ENCODE data around the gene PTTG2. TPM values are rescaled to one million over a fixed set of nuclear protein-coding genes. Genes with fewer than 3 reads are reported as not detected.

The PTTG2 gene
- total RNA-seq, 4 donors from 2014 or later, result 0.71 to 5.8 (median 1.5) TPM

DNA sequence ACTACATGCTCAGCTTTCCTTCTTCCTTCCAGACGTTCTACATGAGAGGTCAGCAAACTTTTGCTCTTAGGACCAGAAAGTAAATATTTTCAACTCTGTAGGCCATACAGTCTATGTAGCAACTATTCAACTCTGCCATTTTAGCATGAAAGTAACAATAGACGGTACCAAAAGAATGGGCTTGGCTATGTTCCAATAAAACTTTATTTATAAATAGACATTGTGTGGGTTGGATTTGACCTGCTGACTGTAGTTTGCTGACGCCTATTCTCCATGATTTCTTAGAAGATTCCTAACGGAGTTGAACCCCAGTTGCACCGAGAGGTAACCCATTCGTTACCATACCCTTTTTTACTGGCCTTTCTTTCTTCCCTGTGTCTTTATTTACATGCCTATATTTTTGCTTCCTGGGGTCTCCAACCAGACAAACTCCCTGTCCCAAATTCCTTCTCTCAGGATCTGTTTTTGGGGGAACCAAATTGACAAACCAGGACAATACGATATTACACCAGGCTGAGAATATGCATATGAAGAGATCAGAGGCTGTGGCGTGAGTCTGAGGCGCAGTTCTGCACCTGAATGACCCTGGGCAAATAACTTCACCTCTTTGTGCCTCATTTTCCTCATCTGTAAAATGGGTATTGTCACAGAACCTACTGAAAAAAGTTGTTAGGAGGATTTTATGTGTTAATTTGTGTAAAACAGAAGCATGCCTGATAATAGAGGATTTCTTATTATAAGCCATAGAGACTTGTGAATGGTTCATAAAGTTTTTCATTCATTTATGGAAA is 10.4 kb upstream of the PTTG2 start:
- DNase-seq (ENCODE audit: extremely low spot score), result no peak
- 73% methylated on average over 9 of the region's 9 CpGs for WGBS
- Histone ChIP-seq H3K36me3 (peaks cover 0 to 8% (median 2%) of the 10 kb centered on the region in 4 donors), H3K4me3 (no peak overlapping the region), H3K9me3 (no peaks in the 10 kb centered on the region), H3K4me1 (peaks cover 10 to 23% (median 18%) of the 10 kb centered on the region in 4 donors), H3K27me3 (no peaks in the 10 kb centered on the region), H3K27ac (replicated peaks in 1 of 4) (no peak overlapping the region)
- no peak for TF ChIP-seq POLR2A (IDR thresholded peaks at IDR 0.05; ENCODE audit: low read depth)
- no peak for TF ChIP-seq EP300 (IDR thresholded peaks at IDR 0.05)
- TF ChIP-seq POLR2AphosphoS5 (IDR thresholded peaks at IDR 0.05), result no peak
- no peak for TF ChIP-seq CTCF (IDR thresholded peaks at IDR 0.05)
- intact Hi-C loops (cut with DNase I), result no loop called here

- Histone ChIP-seq H3K27ac (replicated peaks in 1 of 4) (no peak overlapping the region), H3K4me1 (peaks cover 0 to 10% (median 3%) of the 10 kb centered on the region in 4 donors), H3K4me3 (no peak overlapping the region), H3K27me3 (no peaks in the 10 kb centered on the region), H3K36me3 (peaks cover 0 to 8% (median 2%) of the 10 kb centered on the region in 4 donors), H3K9me3 (no peaks in the 10 kb centered on the region)
- DNase-seq (ENCODE audit: extremely low spot score), result no peak
- TF ChIP-seq EP300 (IDR thresholded peaks at IDR 0.05), result no peak
- TF ChIP-seq POLR2AphosphoS5 (IDR thresholded peaks at IDR 0.05), result no peak
- no peak for TF ChIP-seq POLR2A (IDR thresholded peaks at IDR 0.05; ENCODE audit: low read depth)
- TF ChIP-seq CTCF (IDR thresholded peaks at IDR 0.05), result no peak
- intact Hi-C loops (cut with DNase I), result no loop called here
- 87% methylated on average over 10 of the region's 10 CpGs for WGBS
These were observed 8.5 kb upstream of the PTTG2 start for GRCh38 chr4:37951461-37952352.

- Histone ChIP-seq H3K27ac (replicated peaks in 1 of 4) (no peak overlapping the region), H3K4me3 (no peak overlapping the region), H3K9me3 (no peaks in the 10 kb centered on the region), H3K27me3 (no peaks in the 10 kb centered on the region), H3K36me3 (peaks cover 0 to 8% (median 2%) of the 10 kb centered on the region in 4 donors), H3K4me1 (peaks cover 0 to 18% (median 9%) of the 10 kb centered on the region in 4 donors)
- no peak for DNase-seq (ENCODE audit: extremely low spot score)
- intact Hi-C loops (cut with DNase I), result no loop called here
- 19% methylated on average over 1 of the region's 1 CpG for WGBS
- TF ChIP-seq POLR2A (IDR thresholded peaks at IDR 0.05; ENCODE audit: low read depth) (no peak), POLR2AphosphoS5 (IDR thresholded peaks at IDR 0.05) (no peak), EP300 (IDR thresholded peaks at IDR 0.05) (no peak), CTCF (IDR thresholded peaks at IDR 0.05) (no peak)
These were observed 7.0 kb upstream of the PTTG2 start for GRCh38 chr4:37953156-37953555.

DNA sequence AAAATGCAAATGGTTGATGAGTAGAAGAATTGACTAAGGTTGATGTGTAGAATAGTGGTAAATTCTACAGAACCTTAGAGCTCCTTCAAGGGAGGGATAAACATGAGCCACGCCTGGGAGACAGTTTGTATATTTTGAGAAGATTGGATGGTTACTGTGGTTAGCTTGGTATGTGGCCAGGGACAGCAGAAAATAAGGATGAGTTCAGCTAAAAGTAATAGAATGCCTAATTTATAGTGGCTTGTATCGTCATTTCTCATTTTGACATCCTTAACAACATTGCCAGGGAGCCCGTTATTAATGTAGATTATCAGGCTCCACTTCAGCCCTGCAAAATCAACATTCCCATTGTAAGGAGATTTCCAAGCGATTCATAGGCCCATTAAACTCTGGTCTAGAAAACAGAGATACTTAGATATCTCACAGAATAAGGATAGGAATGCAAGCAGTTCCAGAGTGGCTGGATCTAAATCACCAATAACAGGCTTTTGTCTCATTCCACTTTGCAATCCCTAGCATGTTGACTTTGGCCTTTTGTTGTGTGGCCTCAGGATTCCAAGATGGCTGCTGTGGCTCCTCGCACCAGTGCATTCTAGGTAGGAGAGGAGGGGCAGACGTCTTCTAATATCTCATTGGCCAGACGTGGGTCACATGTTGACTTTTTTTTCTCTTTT is 6.4 kb upstream of the PTTG2 start:
- Histone ChIP-seq H3K9me3 (no peaks in the 10 kb centered on the region), H3K4me1 (peaks cover 0 to 20% (median 9%) of the 10 kb centered on the region in 4 donors), H3K27ac (replicated peaks in 1 of 4) (no peak overlapping the region), H3K4me3 (no peak overlapping the region), H3K36me3 (peaks cover 0 to 8% (median 2%) of the 10 kb centered on the region in 4 donors), H3K27me3 (no peaks in the 10 kb centered on the region)
- intact Hi-C loops (cut with DNase I), result no loop called here
- no peak for TF ChIP-seq CTCF (IDR thresholded peaks at IDR 0.05)
- TF ChIP-seq EP300 (IDR thresholded peaks at IDR 0.05), result no peak
- TF ChIP-seq POLR2A (IDR thresholded peaks at IDR 0.05; ENCODE audit: low read depth), result no peak
- TF ChIP-seq POLR2AphosphoS5 (IDR thresholded peaks at IDR 0.05), result no peak
- WGBS, result 62% methylated on average over 7 of the region's 7 CpGs
- no peak for DNase-seq (ENCODE audit: extremely low spot score)
